Measurements from ENCODE around the gene GATA2. TPM values are rescaled to one million over a fixed set of nuclear protein-coding genes. Genes with fewer than 3 reads are reported as not detected.

Gene GATA2
- total RNA-seq, 2 experiments from 2014 or later, result 0.16 to 0.17 TPM

GRCh38 chr3:128468285-128468790, 24.7 kb downstream of the GATA2 start:
- POLR2A ChIA-PET, result no interaction called here
- Histone ChIP-seq H3K4me1 (ENCODE audit: insufficient read depth, low read length) (no peaks in the 10 kb centered on the region), H3K9me3 (ENCODE audit: control insufficient read depth in 1 of 2, insufficient read depth in 1 of 2, low read length in 2 of 2) (no peaks in the 10 kb centered on the region), H3K36me3 (ENCODE audit: insufficient read depth, low read length) (no peaks in the 10 kb centered on the region), H3K27ac (ENCODE audit: low read depth in 1 of 2, low read length in 2 of 2) (no peak overlapping the region), H3K27me3 (ENCODE audit: control insufficient read depth in 1 of 2, insufficient read depth in 2 of 2, low read length in 2 of 2) (peaks cover 0 to 8% of the 10 kb centered on the region in 2 experiments), H3K4me3 (ENCODE audit: low read length) (no peak overlapping the region)
- H3K4me1 Mint-ChIP-seq (ENCODE audit: low read depth), result peaks cover 14% of the 10 kb centered on the region
- no peak overlapping the region for H3K4me3 Mint-ChIP-seq
- no peak for TF ChIP-seq CTCF (IDR thresholded peaks at IDR 0.05)
- H3K9me3 Mint-ChIP-seq, result no peaks in the 10 kb centered on the region
- CTCF ChIA-PET, result no interaction called here
- no peak for DNase-seq
- H3K27ac Mint-ChIP-seq, result no peak overlapping the region
- peaks cover 28% of the 10 kb centered on the region for H3K27me3 Mint-ChIP-seq
- H3K36me3 Mint-ChIP-seq (ENCODE audit: low read depth), result no peaks in the 10 kb centered on the region
- intact Hi-C loops (cut with DNase I, micrococcal nuclease), result no loop called here
- ATAC-seq (ENCODE audit: poor library complexity), result no peak

- DNase-seq (peak in 4 of 14 experiments; percentile 27 to 56 (median 42)), ATAC-seq (ENCODE audit: poor library complexity) (peak; percentile 82)
- peaks cover 28% of the 10 kb centered on the region for H3K27me3 Mint-ChIP-seq
- POLR2A ChIA-PET, result no interaction called here
- H3K27ac Mint-ChIP-seq, result no peak within 1 kb of the TSS
- Histone ChIP-seq H3K4me1 (ENCODE audit: insufficient read depth, low read length) (no peaks in the 10 kb centered on the region), H3K4me3 (ENCODE audit: low read length) (no peak within 1 kb of the TSS), H3K9me3 (ENCODE audit: control insufficient read depth in 1 of 2, insufficient read depth in 1 of 2, low read length in 2 of 2) (no peaks in the 10 kb centered on the region), H3K36me3 (ENCODE audit: insufficient read depth, low read length) (no peaks in the 10 kb centered on the region), H3K27me3 (ENCODE audit: control insufficient read depth in 1 of 2, insufficient read depth in 2 of 2, low read length in 2 of 2) (peaks cover 0 to 5% of the 10 kb centered on the region in 2 experiments), H3K27ac (ENCODE audit: low read depth in 1 of 2, low read length in 2 of 2) (no peak within 1 kb of the TSS)
- no peak for TF ChIP-seq CTCF (IDR thresholded peaks at IDR 0.05)
- CTCF ChIA-PET, result no interaction called here
- intact Hi-C loops (cut with DNase I, micrococcal nuclease), result no loop called here
- H3K4me3 Mint-ChIP-seq, result no peak within 1 kb of the TSS
- no peaks in the 10 kb centered on the region for H3K9me3 Mint-ChIP-seq
- H3K36me3 Mint-ChIP-seq (ENCODE audit: low read depth), result no peaks in the 10 kb centered on the region
- peaks cover 14% of the 10 kb centered on the region for H3K4me1 Mint-ChIP-seq (ENCODE audit: low read depth)
Observed at GRCh38 chr3:128466840-128467541, 26.0 kb downstream of the GATA2 start, which contains the start of gene DNAJB8. TSS of gene DNAJB8 (minus strand) at chr3:128466890. CDS start at chr3:128463245, 3,645 bp downstream.

- ChIA-PET POLR2A (no interaction called here), CTCF (no interaction called here)
- Histone ChIP-seq H3K27ac (ENCODE audit: low read depth in 1 of 2, low read length in 2 of 2) (no peak overlapping the region), H3K9me3 (ENCODE audit: control insufficient read depth in 1 of 2, insufficient read depth in 1 of 2, low read length in 2 of 2) (no peaks in the 10 kb centered on the region), H3K36me3 (ENCODE audit: insufficient read depth, low read length) (no peaks in the 10 kb centered on the region), H3K4me1 (ENCODE audit: insufficient read depth, low read length) (no peaks in the 10 kb centered on the region), H3K27me3 (ENCODE audit: control insufficient read depth in 1 of 2, insufficient read depth in 2 of 2, low read length in 2 of 2) (peaks cover 0 to 2% of the 10 kb centered on the region in 2 experiments), H3K4me3 (ENCODE audit: low read length) (no peak overlapping the region)
- H3K9me3 Mint-ChIP-seq, result no peaks in the 10 kb centered on the region
- H3K4me3 Mint-ChIP-seq, result no peak overlapping the region
- no peak overlapping the region for H3K27ac Mint-ChIP-seq
- H3K27me3 Mint-ChIP-seq, result peaks cover 23% of the 10 kb centered on the region
- H3K4me1 Mint-ChIP-seq (ENCODE audit: low read depth), result peaks cover 14% of the 10 kb centered on the region
- no peak for TF ChIP-seq CTCF (IDR thresholded peaks at IDR 0.05)
- DNase-seq (no peak), ATAC-seq (ENCODE audit: poor library complexity) (no peak)
- intact Hi-C loops (cut with DNase I, micrococcal nuclease), result no loop called here
- no peaks in the 10 kb centered on the region for H3K36me3 Mint-ChIP-seq (ENCODE audit: low read depth)
Observed at GRCh38 chr3:128464702-128465101, 28.3 kb downstream of the GATA2 start.

All from CD4-positive, alpha-beta T cell (primary cell).